ENCODE data around the gene RNU1-2. TPM values are rescaled to one million over a fixed set of nuclear protein-coding genes. Genes with fewer than 3 reads are reported as not detected.
"Not testable (repeated sequence)": the region's sequence is repeated elsewhere in the genome, so short reads cannot be mapped to it uniquely, and the experiment has no call there.

RNU1-2 gene
- polyA plus RNA-seq, 1 experiment, result not detected

DNA sequence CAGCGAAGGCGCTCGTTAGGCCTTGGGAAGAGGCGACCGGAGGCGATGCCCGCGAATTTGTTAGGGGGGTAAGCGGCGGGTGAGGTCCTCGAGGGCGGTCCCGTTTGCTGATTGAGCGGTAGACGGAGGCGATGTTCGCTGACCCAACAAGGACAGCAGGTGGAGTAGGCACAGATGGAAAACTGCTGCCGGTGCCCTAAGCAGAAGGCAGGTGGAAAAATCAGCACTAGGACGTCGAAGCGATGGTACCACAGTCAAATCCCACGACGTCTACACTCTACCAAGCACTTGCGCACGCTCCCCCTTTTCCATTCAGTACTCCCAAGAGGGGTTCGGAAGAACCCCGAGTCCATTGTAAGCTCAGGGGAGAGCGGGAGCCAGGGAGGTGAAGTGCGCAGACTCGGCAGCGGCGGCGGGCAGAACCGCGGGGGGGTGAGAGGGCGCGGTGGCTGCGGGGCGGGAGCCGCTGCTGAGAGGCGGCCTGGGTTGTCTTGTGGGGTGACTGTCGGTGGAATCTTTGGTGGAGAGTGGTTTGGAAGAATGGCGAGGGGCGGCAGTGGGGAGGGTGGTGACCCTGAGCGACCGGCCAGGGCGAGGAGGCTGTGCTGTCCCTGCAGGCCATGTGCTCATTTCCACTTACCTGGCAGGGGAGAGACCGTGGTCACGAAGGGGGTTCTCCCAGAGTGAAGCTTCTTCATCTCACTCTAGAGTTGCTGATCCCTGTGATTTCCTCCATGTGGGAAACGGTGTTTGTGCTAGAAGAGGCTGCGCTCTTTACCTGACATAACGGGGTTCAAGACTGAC lies 22.5 kb upstream of the RNU1-2 start:
- H3K36me3 ChIP-seq (ENCODE audit: control insufficient read depth, insufficient read depth, low read length); DNase-seq (ENCODE audit: low read depth); CTCF ChIA-PET; H3K27me3 ChIP-seq (ENCODE audit: control insufficient read depth, insufficient read depth, low read length); POLR2A ChIA-PET; H3K4me3 ChIP-seq (ENCODE audit: low read depth, low read length): not testable (repeated sequence)

DNA sequence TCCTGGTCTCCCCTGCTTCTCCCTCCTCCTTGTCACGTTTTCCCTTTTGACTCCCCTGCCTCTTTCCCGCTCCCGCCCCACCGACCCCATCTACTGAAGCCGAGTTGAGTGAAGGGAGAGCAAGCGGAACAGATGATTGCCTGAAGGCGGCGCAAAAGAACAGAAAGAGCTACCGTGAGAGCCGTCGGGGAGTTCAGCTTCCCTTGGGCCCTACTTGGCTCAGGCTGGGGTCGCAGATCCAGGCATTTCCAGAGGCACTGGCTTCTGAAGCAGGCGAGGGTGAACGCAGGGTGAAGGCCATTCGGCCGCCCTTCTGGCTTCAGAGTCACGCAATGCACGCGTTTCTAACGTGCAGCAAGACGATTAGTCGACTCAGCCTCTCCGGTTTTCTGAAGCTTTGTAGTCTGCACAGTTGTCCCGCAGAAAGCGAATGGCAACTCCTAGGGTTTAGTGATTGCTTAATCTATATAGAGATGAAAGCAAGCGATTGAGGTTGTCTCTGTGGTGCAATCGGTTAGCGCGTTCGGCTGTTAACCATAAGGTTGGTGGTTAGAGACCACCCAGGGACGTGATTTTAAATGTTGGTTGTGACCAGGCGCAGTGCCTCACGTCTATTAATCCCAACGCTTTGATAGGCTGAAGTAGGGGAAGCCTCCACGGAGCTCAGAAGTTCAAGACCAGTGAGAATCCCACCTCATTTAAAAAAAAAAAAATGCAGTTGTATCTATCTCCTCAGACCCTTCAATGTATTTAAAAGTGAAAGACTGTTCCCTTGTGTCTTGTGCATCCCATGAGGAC lies 20.6 kb upstream of the RNU1-2 start:
- H3K36me3 ChIP-seq (ENCODE audit: control insufficient read depth, insufficient read depth, low read length); DNase-seq (ENCODE audit: low read depth); POLR2A ChIA-PET; H3K27me3 ChIP-seq (ENCODE audit: control insufficient read depth, insufficient read depth, low read length); H3K4me3 ChIP-seq (ENCODE audit: low read depth, low read length): not testable (repeated sequence)
- CTCF ChIA-PET, result interaction anchor here (0.7 kb wide), 1 partner anchor 1089 kb away, joined by 3 read pairs; no protein-coding TSS in a partner anchor

DNA sequence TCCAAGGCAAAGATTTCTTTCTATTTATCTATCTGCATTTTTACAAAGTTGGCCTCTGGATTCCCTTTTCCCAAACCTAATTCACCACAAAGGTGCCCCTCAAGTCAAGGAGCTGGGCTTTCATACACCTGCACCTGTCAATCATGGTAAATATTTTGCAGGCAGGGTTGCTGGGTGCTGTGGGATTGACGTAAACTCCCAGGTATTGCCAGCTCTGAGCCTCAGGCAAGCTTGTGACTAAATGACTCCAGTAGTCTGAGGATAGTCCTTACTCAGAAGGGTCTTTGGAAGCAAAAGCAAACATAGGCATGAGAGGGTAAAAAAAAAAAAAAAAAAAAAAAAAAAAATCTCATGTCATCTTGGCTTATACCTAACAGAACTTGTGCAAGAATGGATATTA lies 14.0 kb upstream of the RNU1-2 start:
- DNase-seq (ENCODE audit: low read depth); POLR2A ChIA-PET; H3K4me3 ChIP-seq (ENCODE audit: low read depth, low read length); CTCF ChIA-PET; H3K36me3 ChIP-seq (ENCODE audit: control insufficient read depth, insufficient read depth, low read length): not testable (repeated sequence)
- H3K27me3 ChIP-seq (ENCODE audit: control insufficient read depth, insufficient read depth, low read length), result peaks cover 10% of the 10 kb centered on the region

DNA sequence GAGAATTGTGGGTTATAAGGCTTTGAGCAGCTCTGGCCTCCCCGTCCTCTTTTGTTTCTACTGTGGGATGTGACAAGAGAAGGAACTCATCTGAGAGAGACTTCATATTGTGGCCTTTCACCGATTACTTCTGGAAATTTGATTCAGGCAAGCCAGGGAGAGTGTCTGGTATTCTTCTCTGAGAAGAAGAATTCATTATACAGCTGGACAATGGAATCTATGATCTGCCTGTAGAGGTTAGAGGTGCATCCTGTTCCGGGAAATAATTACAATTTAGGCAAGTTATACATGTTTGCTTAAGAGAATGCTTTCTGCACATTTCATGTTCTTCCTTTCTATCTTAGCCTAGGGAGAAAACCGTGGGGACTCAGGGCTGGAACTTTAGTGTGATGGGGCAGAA lies 12.8 kb upstream of the RNU1-2 start:
- no peak for DNase-seq (ENCODE audit: low read depth)
- H3K4me3 ChIP-seq (ENCODE audit: low read depth, low read length), result no peak overlapping the region
- ChIA-PET CTCF (no interaction called here), POLR2A (no interaction called here)
- no peaks in the 10 kb centered on the region for H3K36me3 ChIP-seq (ENCODE audit: control insufficient read depth, insufficient read depth, low read length)
- TF ChIP-seq, protein P1, sequence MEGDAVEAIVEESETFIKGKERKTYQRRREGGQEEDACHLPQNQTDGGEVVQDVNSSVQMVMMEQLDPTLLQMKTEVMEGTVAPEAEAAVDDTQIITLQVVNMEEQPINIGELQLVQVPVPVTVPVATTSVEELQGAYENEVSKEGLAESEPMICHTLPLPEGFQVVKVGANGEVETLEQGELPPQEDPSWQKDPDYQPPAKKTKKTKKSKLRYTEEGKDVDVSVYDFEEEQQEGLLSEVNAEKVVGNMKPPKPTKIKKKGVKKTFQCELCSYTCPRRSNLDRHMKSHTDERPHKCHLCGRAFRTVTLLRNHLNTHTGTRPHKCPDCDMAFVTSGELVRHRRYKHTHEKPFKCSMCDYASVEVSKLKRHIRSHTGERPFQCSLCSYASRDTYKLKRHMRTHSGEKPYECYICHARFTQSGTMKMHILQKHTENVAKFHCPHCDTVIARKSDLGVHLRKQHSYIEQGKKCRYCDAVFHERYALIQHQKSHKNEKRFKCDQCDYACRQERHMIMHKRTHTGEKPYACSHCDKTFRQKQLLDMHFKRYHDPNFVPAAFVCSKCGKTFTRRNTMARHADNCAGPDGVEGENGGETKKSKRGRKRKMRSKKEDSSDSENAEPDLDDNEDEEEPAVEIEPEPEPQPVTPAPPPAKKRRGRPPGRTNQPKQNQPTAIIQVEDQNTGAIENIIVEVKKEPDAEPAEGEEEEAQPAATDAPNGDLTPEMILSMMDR (IDR thresholded peaks at IDR 0.05; ENCODE audit: insufficient read depth, low read depth, low read length), result no peak
- peaks cover 14% of the 10 kb centered on the region for H3K27me3 ChIP-seq (ENCODE audit: control insufficient read depth, insufficient read depth, low read length)

DNA sequence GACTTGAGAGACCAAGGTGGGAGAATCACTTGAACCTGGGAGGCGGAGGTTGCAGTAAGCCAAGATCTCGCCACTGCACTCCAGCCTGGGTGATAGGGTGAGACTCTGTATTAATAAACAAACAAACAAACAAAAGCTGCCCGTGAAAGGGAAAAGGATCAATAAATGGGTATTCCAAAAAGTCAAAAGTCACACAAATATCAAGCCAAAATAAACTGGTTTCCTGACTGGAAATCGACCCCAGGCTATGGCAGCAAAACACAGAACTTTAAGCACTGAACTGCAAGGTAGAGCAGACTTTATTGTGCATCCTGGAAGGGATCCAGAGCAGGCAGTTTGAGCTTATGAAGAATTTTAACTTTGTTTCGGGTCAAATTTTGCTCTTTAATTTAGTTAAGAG lies 11.3 kb upstream of the RNU1-2 start:
- CTCF ChIA-PET, POLR2A ChIA-PET: not testable (repeated sequence)
- H3K27me3 ChIP-seq (ENCODE audit: control insufficient read depth, insufficient read depth, low read length), result peaks cover 15% of the 10 kb centered on the region

DNA sequence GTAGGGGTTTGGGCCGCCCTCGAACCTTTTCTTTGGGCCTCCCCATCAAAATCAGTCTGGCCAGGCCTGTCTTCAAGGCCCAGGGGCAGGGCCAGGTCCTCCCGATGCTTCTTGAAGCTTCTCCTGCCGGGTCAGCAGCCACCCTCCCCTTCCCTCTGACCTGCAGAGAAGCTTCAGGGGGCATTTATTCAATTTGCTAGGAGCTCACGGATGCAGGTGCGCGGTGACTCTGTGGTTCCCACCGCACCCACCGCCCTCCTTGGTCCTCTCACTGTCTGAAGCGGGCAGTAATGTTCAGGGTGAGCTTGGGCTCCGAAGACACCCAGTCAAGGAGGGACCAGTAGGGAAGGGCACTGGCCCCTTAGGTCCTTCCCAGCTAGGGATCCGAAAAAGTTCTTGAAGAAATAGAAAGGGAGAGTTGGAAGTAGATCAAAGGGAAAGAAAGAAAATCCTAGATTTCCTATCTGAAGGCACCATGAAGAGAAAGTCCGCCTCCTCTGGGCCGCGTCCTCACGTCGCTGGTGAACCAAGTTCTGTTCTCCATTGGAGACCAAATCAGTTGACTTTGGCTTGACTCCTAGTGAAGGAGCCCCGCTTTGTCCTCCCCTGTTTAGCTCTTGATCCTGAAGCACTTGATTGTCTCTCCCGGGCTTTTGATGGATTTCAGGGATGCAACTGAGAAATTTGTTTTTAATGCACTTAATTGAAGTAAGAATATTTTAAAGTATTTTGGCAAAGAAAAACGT lies 8.7 kb upstream of the RNU1-2 start:
- DNase-seq (ENCODE audit: low read depth), result no peak
- Histone ChIP-seq H3K36me3 (ENCODE audit: control insufficient read depth, insufficient read depth, low read length) (no peaks in the 10 kb centered on the region), H3K4me3 (ENCODE audit: low read depth, low read length) (no peak overlapping the region), H3K27me3 (ENCODE audit: control insufficient read depth, insufficient read depth, low read length) (peaks cover 14% of the 10 kb centered on the region)
- ChIA-PET CTCF (interaction anchor here (0.9 kb wide), 1 partner anchor 20 kb away, joined by 3 read pairs; no protein-coding TSS in a partner anchor), POLR2A (no interaction called here)
- TF ChIP-seq, protein P1 (IDR thresholded peaks at IDR 0.05; ENCODE audit: insufficient read depth, low read depth, low read length), result no peak

More for the DNA sequence above, 11.3 kb upstream of the RNU1-2 start:
- not testable (repeated sequence) for DNase-seq (ENCODE audit: low read depth); H3K4me3 ChIP-seq (ENCODE audit: low read depth, low read length); H3K36me3 ChIP-seq (ENCODE audit: control insufficient read depth, insufficient read depth, low read length)
